Peyer's patch (tissue), 4 donors: ENCODE results near the gene KCNAB1.

Experiments used
- CTCF ChIP-seq, 6 experiments: fragments of 450-650 bp in 4 of 6; fragments of 200-600 bp in 2 of 6; sonication (generic) in 1 of 6; IDR thresholded peaks; one replicate each; pipeline ENCODE4 v1.5.1; 2017 to 2019; ENCODE audit warnings: antibody characterized with exemption in 6 of 6, mild to moderate bottlenecking in 3 of 6, moderate library complexity in 1 of 6
- POLR2A ChIP-seq, 2 donors: fragments of 450-650 bp; IDR thresholded peaks; one replicate each; pipeline ENCODE4 v1.5.1; 2017; ENCODE audit warnings: antibody characterized with exemption in 2 of 2, mild to moderate bottlenecking in 2 of 2, moderate library complexity in 2 of 2

GRCh38 chr3:156142702-156143101 is 22.3 kb downstream of the KCNAB1 start:
- TF ChIP-seq CTCF (IDR thresholded peaks at IDR 0.05) (no peak), POLR2A (IDR thresholded peaks at IDR 0.05) (no peak)
